ENCODE results near the gene DLGAP1.

GRCh38 chr18:3689091-3689490, 766.0 kb downstream of the DLGAP1 start:
- TF ChIP-seq EZH2phosphoT487 (IDR thresholded peaks at IDR 0.05; ENCODE audit: insufficient read depth, low read depth) = 0 out of 2 replicates have a peak, but pooled peaks have one; percentile 41
- no peak for TF ChIP-seq EZH2 (IDR thresholded peaks at IDR 0.05; ENCODE audit: insufficient read depth, poor library complexity, severe bottlenecking)
